ENCODE measurements around the gene SARNP.

The SARNP gene

GRCh38 chr12:55797068-55797467 lies 20.5 kb downstream of the SARNP start:
- H2AFZ ChIP-seq (ENCODE audit: low read length): no peak overlapping the region
- no peak overlapping the region for H3K9ac ChIP-seq (ENCODE audit: low read length)
- H4K20me1 ChIP-seq (ENCODE audit: insufficient read depth, low read length): 0 out of 2 replicates have a peak, but pooled peaks cover 2% of the 10 kb centered on the region
- peaks cover 3% of the 10 kb centered on the region for H3K4me1 ChIP-seq (ENCODE audit: insufficient read depth, low read length, severe bottlenecking)
- peak; percentile 60 for TF ChIP-seq CTCF (IDR thresholded peaks at IDR 0.05; ENCODE audit: low read length)
- no peak for TF ChIP-seq EZH2 (IDR thresholded peaks at IDR 0.05; ENCODE audit: borderline replicate concordance, low read length)
- H3K4me2 ChIP-seq (ENCODE audit: low read length): no peak overlapping the region
- no peaks in the 10 kb centered on the region for H3K9me3 ChIP-seq (ENCODE audit: low read length)
- no peaks in the 10 kb centered on the region for H3K79me2 ChIP-seq (ENCODE audit: insufficient read depth, low read length)
- H3K9me2 ChIP-seq (ENCODE audit: low read depth, low read length): no peaks in the 10 kb centered on the region
- peaks cover 99% of the 10 kb centered on the region for H3K36me3 ChIP-seq (ENCODE audit: insufficient read depth, low read length)
- no peak overlapping the region for H3K27ac ChIP-seq (ENCODE audit: low read depth, low read length, poor library complexity, severe bottlenecking)
- H3K4me3 ChIP-seq (ENCODE audit: low read depth, low read length, poor library complexity, severe bottlenecking): no peak overlapping the region
- H3F3A ChIP-seq (ENCODE audit: insufficient read depth, low read length): no peaks in the 10 kb centered on the region
- H3K27me3 ChIP-seq (ENCODE audit: insufficient read depth, low read length): no peaks in the 10 kb centered on the region

- no peak for TF ChIP-seq CTCF (IDR thresholded peaks at IDR 0.05; ENCODE audit: low read length)
- TF ChIP-seq EZH2 (IDR thresholded peaks at IDR 0.05; ENCODE audit: borderline replicate concordance, low read length): no peak
- Histone ChIP-seq H3K9me3 (ENCODE audit: low read length) (no peaks in the 10 kb centered on the region), H3K27ac (ENCODE audit: low read depth, low read length, poor library complexity, severe bottlenecking) (no peak overlapping the region), H3F3A (ENCODE audit: insufficient read depth, low read length) (no peaks in the 10 kb centered on the region), H3K36me3 (ENCODE audit: insufficient read depth, low read length) (peaks cover 100% of the 10 kb centered on the region), H2AFZ (ENCODE audit: low read length) (no peak overlapping the region), H3K9ac (ENCODE audit: low read length) (no peak overlapping the region), H3K4me1 (ENCODE audit: insufficient read depth, low read length, severe bottlenecking) (peaks cover 3% of the 10 kb centered on the region), H3K27me3 (ENCODE audit: insufficient read depth, low read length) (no peaks in the 10 kb centered on the region), H3K9me2 (ENCODE audit: low read depth, low read length) (no peaks in the 10 kb centered on the region), H3K4me2 (ENCODE audit: low read length) (no peak overlapping the region), H3K4me3 (ENCODE audit: low read depth, low read length, poor library complexity, severe bottlenecking) (no peak overlapping the region), H4K20me1 (ENCODE audit: insufficient read depth, low read length) (0 out of 2 replicates have a peak, but pooled peaks cover 2% of the 10 kb centered on the region), H3K79me2 (ENCODE audit: insufficient read depth, low read length) (no peaks in the 10 kb centered on the region)
Measured at GRCh38 chr12:55795950-55796349, 21.6 kb downstream of the SARNP start.

GRCh38 chr12:55789893-55790292 lies 27.6 kb downstream of the SARNP start:
- H3K4me3 ChIP-seq (ENCODE audit: low read depth, low read length, poor library complexity, severe bottlenecking): no peak overlapping the region
- H3K9me2 ChIP-seq (ENCODE audit: low read depth, low read length): no peaks in the 10 kb centered on the region
- H2AFZ ChIP-seq (ENCODE audit: low read length): no peak overlapping the region
- H3F3A ChIP-seq (ENCODE audit: insufficient read depth, low read length): no peaks in the 10 kb centered on the region
- no peaks in the 10 kb centered on the region for H3K4me1 ChIP-seq (ENCODE audit: insufficient read depth, low read length, severe bottlenecking)
- H3K4me2 ChIP-seq (ENCODE audit: low read length): no peak overlapping the region
- H3K27ac ChIP-seq (ENCODE audit: low read depth, low read length, poor library complexity, severe bottlenecking): no peak overlapping the region
- H3K9ac ChIP-seq (ENCODE audit: low read length): no peak overlapping the region
- no peaks in the 10 kb centered on the region for H3K9me3 ChIP-seq (ENCODE audit: low read length)
- no peaks in the 10 kb centered on the region for H4K20me1 ChIP-seq (ENCODE audit: insufficient read depth, low read length)
- H3K27me3 ChIP-seq (ENCODE audit: insufficient read depth, low read length): no peaks in the 10 kb centered on the region
- TF ChIP-seq CTCF (IDR thresholded peaks at IDR 0.05; ENCODE audit: low read length): no peak
- no peak for TF ChIP-seq EZH2 (IDR thresholded peaks at IDR 0.05; ENCODE audit: borderline replicate concordance, low read length)
- peaks cover 94% of the 10 kb centered on the region for H3K36me3 ChIP-seq (ENCODE audit: insufficient read depth, low read length)
- no peaks in the 10 kb centered on the region for H3K79me2 ChIP-seq (ENCODE audit: insufficient read depth, low read length)
